HepG2 (cell line): Measurements from ENCODE around the gene ZNF581. TPM values are rescaled to one million over a fixed set of nuclear protein-coding genes. Genes with fewer than 3 reads are reported as not detected.

Source experiments
- ATAC-seq: fragments of 200-7000 bp; cut with Tn5 transposase; 3 replicates; pipeline ENCODE4 v1.9.1; 2020; ENCODE audit warnings: mild to moderate bottlenecking, moderate library complexity
- BruUV-seq: library from RNA; stranded (reverse); fragments of 400-500 nt; replicated peaks from 2 replicates; lab custom pipeline; 2021; lab: Mats Ljungman, UMichigan
- CTCF ChIA-PET: fragments of 300-600 bp; formaldehyde crosslinking; extraction: SDS; loops from one replicate; lab custom pipeline; 2021; ENCODE audit warnings: low total read pairs, inconsistent platforms, low intra/inter-chr PET ratio; lab: Yijun Ruan, JAX
- POLR2A ChIA-PET: fragments of 350-600 bp; sonication (Branson Sonifier 250); formaldehyde crosslinking; loops from one replicate; lab custom pipeline; 2020; ENCODE audit warnings: antibody characterized with exemption, inconsistent platforms; lab: Yijun Ruan, JAX
- DNase-seq: peaks from one replicate; pipeline ENCODE4 v3.0.0-alpha.2; 2015; ENCODE audit warnings: low spot score
- FAIRE-seq: peaks from 3 replicates; lab custom pipeline; 2011; peaks lifted over from hg19 to GRCh38; lab: Jason Lieb, UNC
- H2AFZ ChIP-seq: one replicate; pipeline ENCODE4 v1.6.1; 2011; ENCODE audit warnings: low read length, inconsistent platforms
- H3K27ac ChIP-seq: fragments of 300-600 bp; 3 replicates; pipeline ENCODE4 v1.8.0; 2011; ENCODE audit warnings: mixed run types, mild to moderate bottlenecking, mixed read lengths, low read length, inconsistent platforms; ENCODE audit not compliant: insufficient read depth; ENCODE audit errors: extremely low read length
- H3K27me3 ChIP-seq, 2 experiments: fragments of 200-600 bp in 1 of 2; 2 replicates in 1 of 2; 3 replicates in 1 of 2; pipeline versions ENCODE4 v1.6.0 to v1.8.0; 2011; ENCODE audit warnings: low read length in 2 of 2, mild to moderate bottlenecking in 2 of 2, moderate library complexity in 2 of 2, inconsistent platforms in 1 of 2; ENCODE audit not compliant: insufficient read depth in 2 of 2, control insufficient read depth in 1 of 2
- H3K36me3 ChIP-seq, 2 experiments: fragments of 200-600 bp in 1 of 2; replicated peaks in 1 of 2; 2 replicates in 1 of 2; 3 replicates in 1 of 2; pipeline versions ENCODE4 v1.5.1 to v1.8.0; 2011; ENCODE audit warnings: low read length in 2 of 2, inconsistent platforms in 1 of 2; ENCODE audit not compliant: insufficient read depth in 2 of 2, control insufficient read depth in 1 of 2
- H3K4me1 ChIP-seq: 2 replicates; pipeline ENCODE4 v1.5.1; 2012; ENCODE audit warnings: low read length, inconsistent platforms; ENCODE audit not compliant: insufficient read depth
- H3K4me2 ChIP-seq: 2 replicates; pipeline ENCODE4 v1.6.0; 2011; ENCODE audit warnings: low read depth, low read length, inconsistent platforms
- H3K4me3 ChIP-seq, 3 experiments: fragments of 200-600 bp in 1 of 3; sonication (generic), shearing (Covaris generic) in 1 of 3; replicated peaks in 1 of 3; 2 replicates each; pipeline ENCODE4 v1.5.1; 2011 to 2016; ENCODE audit warnings: low read length in 3 of 3, inconsistent platforms in 2 of 3, low read depth in 2 of 3, mild to moderate bottlenecking in 2 of 3, control low read depth in 1 of 3, mixed read lengths in 1 of 3; ENCODE audit not compliant: insufficient read depth in 1 of 3
- H3K79me2 ChIP-seq: one replicate; pipeline ENCODE4 v1.6.1; 2011; ENCODE audit warnings: low read length, inconsistent platforms; ENCODE audit not compliant: insufficient read depth
- H3K9ac ChIP-seq: 2 replicates; pipeline ENCODE4 v1.6.0; 2011; ENCODE audit warnings: mild to moderate bottlenecking, low read depth, low read length, inconsistent platforms; ENCODE audit not compliant: insufficient read depth
- H3K9me3 ChIP-seq: 2 replicates; pipeline ENCODE4 v1.5.1; 2012; ENCODE audit warnings: mild to moderate bottlenecking, low read length
- H4K20me1 ChIP-seq: 2 replicates; pipeline ENCODE4 v1.6.0; 2011; ENCODE audit warnings: inconsistent platforms, mild to moderate bottlenecking, low read length, moderate library complexity; ENCODE audit not compliant: insufficient read depth
- FLYWCH1 ChIP-seq: sonication (generic); formaldehyde crosslinking; IDR thresholded peaks from 2 replicates; pipeline ENCODE4 v1.8.1; 2023; ENCODE audit warnings: mild to moderate bottlenecking, missing genetic modification reagents
- KDM4B ChIP-seq: sonication (generic); formaldehyde crosslinking; IDR thresholded peaks from 2 replicates; pipeline ENCODE4 v1.4.0; 2020; ENCODE audit warnings: missing genetic modification reagents
- MEF2D ChIP-seq: sonication (generic); formaldehyde crosslinking; IDR thresholded peaks from 2 replicates; pipeline ENCODE4 v1.5.1; 2020; ENCODE audit warnings: mild to moderate bottlenecking, missing genetic modification reagents
- ZNF33A ChIP-seq: sonication (generic); formaldehyde crosslinking; IDR thresholded peaks from 2 replicates; pipeline ENCODE4 v1.5.1; 2020; ENCODE audit warnings: missing genetic modification reagents, mild to moderate bottlenecking, moderate library complexity, borderline replicate concordance
- WGBS: methylation state at CpG from one replicate; pipeline ENCODE4 v1.1.6; 2017; ENCODE audit warnings: low lambda C conversion rate; 5-methylcytosine and 5-hydroxymethylcytosine counted together
- in situ Hi-C: cut with HindIII; loops from 2 replicates; pipeline ENCODE4 v1.10.0; 2017; ENCODE audit warnings: low pct_unique_long_range_greater_than_20kb; ENCODE audit not compliant: extremely low pct_ligation_motif_present
- intact Hi-C: fragments of 100-400 bp; cut with micrococcal nuclease; formaldehyde crosslinking; loops from one replicate; pipeline ENCODE4 v1.10.0; 2022; ENCODE audit not compliant: unreplicated experiment
- polyA plus RNA-seq, 8 experiments: library from polyadenylated mRNA; depleted of rRNA in 3 of 8; stranded (reverse) in 7 of 8; unstranded in 1 of 8; fragments of >200 nt; fragmentation: Illumina TruSeq in 4 of 8; extraction: Trizol in 4 of 8; gene quantifications; 2 replicates each; pipeline versions ENCODE4 v1.2.1 to v1.2.3, GENCODE V29; 2011 to 2016; ENCODE audit warnings: low read depth in 4 of 8, missing spikeins in 1 of 8, mixed read lengths in 1 of 8; ENCODE audit not compliant: insufficient read depth in 1 of 8
- total RNA-seq, 5 experiments: library from RNA; depleted of rRNA; stranded (reverse); fragments of >200 nt; fragmentation: Illumina TruSeq; extraction: Trizol; gene quantifications; 2 replicates each; pipeline ENCODE4 v1.2.3, GENCODE V29; 2016; ENCODE audit warnings: low read depth in 1 of 5
- TF ChIP-seq, protein P1 (sequence below): sonication (generic); formaldehyde crosslinking; IDR thresholded peaks from 2 replicates; pipeline ENCODE4 v1.4.0; 2020; ENCODE audit warnings: mild to moderate bottlenecking, missing genetic modification reagents
- TF ChIP-seq, protein P2 (sequence below): IDR thresholded peaks from 2 replicates; pipeline ENCODE4 v1.6.1; 2016; ENCODE audit warnings: mild to moderate bottlenecking, missing biosample characterization, missing genetic modification reagents
- TF ChIP-seq, protein P3 (sequence below): sonication (generic); formaldehyde crosslinking; IDR thresholded peaks from 2 replicates; pipeline ENCODE4 v1.8.0; 2022; ENCODE audit warnings: mild to moderate bottlenecking, missing genetic modification reagents, borderline replicate concordance

The ZNF581 gene
- total and polyA plus RNA-seq, 2 of the 13 experiments (the other 11 are each of a cell fraction or from before 2014, with no cell fraction given) = 19.6 to 49.5 TPM

DNA sequence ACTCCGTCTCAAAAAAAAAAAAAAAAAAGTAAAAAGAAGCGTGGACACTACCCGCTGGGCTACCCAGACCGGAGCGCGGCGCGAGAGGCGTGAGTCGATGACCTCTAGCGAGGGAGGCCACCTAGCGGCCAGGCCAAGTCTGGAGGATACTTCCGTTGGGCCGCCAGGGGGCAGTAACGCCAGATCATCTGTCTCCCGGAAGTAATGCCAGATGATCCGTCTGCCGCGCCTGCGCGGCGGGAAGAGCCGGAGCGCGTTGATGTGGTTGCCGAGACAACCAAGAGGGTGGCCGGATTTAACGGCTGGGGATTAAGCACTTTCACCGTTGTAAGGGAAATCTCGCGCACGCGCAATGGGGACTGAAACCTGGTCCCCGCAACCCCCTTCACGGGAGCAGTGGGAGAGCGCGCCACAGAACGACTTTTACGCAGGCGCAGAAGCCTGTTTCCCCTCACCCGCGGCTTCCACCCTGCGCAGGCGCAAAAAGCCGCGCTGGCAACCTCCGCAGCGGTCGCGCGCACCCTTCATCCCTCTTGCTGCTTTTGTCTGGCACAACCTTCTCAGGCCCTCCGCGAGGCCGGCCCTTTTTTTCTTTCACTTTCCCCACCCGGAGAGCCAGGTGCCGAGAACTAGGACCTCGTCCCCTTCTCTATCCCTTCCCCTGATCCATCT lies 10.3 kb downstream of the ZNF581 start (continued):
- TF ChIP-seq FLYWCH1 (CRISPR knock-in tag) (no peak), KDM4B (CRISPR knock-in tag) (peak; percentile 69; the same call in 1 of the 2 replicates), ZNF33A (no peak)

DNA sequence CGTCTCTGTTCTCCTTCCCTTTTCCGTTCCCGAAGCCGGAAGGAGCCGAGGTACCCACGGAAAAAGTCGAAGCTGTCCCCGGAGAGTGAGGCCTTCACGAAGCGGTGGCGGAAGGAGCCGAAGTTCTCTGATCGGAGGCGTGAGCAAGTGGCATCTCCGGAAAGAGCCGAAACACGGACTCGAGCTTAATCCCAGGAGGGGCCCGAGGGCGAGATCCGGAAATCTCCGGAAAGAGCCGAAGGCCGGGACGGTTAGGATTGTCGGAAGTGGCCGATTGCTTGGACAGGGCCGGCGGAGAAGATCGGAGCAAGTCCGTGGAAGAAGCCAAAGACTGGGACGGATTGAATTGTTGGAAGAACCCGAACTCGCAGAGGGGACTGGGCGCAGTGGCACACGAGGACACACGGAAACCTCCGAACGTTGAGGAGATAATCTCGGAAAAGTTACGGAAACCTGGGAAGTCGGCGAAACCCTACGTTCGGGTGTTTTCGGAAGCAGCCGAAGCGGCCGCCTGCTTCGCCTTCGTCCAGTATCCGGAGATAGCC lies 10.9 kb downstream of the ZNF581 start:
- Histone ChIP-seq H3K9me3 (no peaks in the 10 kb centered on the region), H4K20me1 (peaks cover 40% of the 10 kb centered on the region), H3K27me3 (no peaks in the 10 kb centered on the region; a peak in 1 of 5 replicates), H3K4me3 (peak overlapping the region; percentile 85 to 99 (median 97)), H2AFZ (peak overlapping the region; percentile 84), H3K4me2 (peak overlapping the region; percentile 91), H3K79me2 (peaks cover 42% of the 10 kb centered on the region), H3K9ac (peak overlapping the region; percentile 99), H3K36me3 (peaks cover 2 to 4% of the 10 kb centered on the region in 2 experiments), H3K27ac (peak overlapping the region; percentile 99), H3K4me1 (peaks cover 26% of the 10 kb centered on the region)
- CTCF ChIA-PET = interaction anchor here (0.7 to 2.3 kb wide), 4 partner anchors 9 to 22 kb away, joined by 3 to 21 read pairs (median 6); no protein-coding TSS in a partner anchor
- under 1% methylated on average over 40 of the region's 52 CpGs for WGBS
- DNase-seq = peak; percentile 99
- peak; percentile 97 for FAIRE-seq
- in situ Hi-C loops = no loop called here
- peak; percentile 85 for ATAC-seq
- no TSS peak for BruUV-seq
- intact Hi-C loops = no loop called here
- POLR2A ChIA-PET = interaction anchor here (0.7 to 2.1 kb wide), 27 partner anchors 10 to 1465 kb away, joined by 3 to 27 read pairs (median 5); partner anchors contain the start of genes EPN1, FIZ1, HSPBP1 and ISOC2
- TF ChIP-seq, protein P1, sequence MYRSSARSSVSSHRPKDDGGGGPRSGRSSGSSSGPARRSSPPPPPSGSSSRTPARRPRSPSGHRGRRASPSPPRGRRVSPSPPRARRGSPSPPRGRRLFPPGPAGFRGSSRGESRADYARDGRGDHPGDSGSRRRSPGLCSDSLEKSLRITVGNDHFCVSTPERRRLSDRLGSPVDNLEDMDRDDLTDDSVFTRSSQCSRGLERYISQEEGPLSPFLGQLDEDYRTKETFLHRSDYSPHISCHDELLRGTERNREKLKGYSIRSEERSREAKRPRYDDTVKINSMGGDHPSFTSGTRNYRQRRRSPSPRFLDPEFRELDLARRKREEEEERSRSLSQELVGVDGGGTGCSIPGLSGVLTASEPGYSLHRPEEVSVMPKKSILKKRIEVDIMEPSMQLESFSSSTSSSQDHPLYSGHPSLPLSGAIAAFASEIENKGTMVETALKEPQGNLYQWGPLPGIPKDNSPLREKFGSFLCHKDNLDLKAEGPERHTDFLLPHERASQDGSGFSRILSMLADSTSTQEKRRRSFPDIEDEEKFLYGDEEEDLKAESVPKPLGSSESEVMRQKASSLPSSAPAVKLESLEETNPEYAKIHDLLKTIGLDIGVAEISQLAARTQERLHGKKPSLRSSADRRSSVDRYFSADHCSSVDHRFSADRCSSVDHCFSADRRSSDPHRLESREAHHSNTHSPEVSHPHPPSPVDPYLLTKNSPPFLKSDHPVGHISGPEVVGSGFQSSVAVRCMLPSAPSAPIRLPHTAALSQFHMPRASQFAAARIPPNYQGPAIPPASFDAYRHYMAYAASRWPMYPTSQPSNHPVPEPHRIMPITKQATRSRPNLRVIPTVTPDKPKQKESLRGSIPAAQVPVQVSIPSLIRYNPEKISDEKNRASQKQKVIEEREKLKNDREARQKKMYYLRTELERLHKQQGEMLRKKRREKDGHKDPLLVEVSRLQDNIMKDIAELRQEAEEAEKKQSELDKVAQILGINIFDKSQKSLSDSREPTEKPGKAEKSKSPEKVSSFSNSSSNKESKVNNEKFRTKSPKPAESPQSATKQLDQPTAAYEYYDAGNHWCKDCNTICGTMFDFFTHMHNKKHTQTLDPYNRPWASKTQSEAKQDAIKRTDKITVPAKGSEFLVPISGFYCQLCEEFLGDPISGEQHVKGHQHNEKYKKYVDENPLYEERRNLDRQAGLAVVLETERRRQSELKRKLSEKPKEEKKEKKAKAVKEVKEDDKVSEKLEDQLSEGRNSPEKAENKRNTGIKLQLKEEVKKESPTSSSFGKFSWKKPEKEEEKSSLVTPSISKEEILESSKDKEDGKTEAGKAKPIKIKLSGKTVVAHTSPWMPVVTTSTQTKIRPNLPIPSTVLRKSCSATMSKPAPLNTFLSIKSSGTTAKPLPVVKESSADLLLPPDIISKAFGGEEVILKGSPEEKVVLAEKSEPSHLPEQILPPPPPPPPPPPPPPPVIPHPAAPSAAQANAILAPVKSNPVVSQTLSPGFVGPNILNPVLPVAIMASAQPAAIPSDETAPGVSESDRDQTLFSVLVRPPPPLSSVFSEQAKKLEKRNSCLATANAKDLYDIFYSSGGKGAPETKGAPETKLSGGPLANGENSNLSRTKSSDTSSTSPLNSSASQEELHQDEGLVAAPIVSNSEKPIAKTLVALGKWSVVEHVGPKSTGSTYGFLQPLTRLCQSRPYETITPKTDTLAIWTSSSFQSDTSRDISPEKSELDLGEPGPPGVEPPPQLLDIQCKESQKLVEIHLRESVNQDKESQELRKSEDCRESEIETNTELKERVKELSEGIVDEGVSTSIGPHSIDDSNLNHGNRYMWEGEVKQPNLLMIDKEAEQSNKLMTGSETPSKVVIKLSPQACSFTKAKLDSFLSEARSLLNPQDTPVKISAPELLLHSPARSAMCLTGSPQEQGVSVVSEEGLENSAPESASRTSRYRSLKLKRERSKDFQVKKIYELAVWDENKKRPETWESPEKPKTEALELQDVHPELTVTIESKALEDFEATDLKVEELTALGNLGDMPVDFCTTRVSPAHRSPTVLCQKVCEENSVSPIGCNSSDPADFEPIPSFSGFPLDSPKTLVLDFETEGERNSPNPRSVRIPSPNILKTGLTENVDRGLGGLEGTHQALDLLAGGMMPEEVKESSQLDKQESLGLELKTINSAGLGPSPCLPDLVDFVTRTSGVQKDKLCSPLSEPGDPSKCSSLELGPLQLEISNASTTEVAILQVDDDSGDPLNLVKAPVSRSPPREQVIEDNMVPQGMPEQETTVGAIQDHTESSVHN (CRISPR knock-in tag) = no peak
- TF ChIP-seq, protein P2, sequence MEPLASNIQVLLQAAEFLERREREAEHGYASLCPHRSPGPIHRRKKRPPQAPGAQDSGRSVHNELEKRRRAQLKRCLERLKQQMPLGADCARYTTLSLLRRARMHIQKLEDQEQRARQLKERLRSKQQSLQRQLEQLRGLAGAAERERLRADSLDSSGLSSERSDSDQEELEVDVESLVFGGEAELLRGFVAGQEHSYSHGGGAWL (CRISPR knock-in tag) = peak; percentile 7; the same call in 1 of the 2 replicates
- peak; percentile 5; the same call in 1 of the 2 replicates for TF ChIP-seq MEF2D (CRISPR knock-in tag)
- TF ChIP-seq, protein P3, sequence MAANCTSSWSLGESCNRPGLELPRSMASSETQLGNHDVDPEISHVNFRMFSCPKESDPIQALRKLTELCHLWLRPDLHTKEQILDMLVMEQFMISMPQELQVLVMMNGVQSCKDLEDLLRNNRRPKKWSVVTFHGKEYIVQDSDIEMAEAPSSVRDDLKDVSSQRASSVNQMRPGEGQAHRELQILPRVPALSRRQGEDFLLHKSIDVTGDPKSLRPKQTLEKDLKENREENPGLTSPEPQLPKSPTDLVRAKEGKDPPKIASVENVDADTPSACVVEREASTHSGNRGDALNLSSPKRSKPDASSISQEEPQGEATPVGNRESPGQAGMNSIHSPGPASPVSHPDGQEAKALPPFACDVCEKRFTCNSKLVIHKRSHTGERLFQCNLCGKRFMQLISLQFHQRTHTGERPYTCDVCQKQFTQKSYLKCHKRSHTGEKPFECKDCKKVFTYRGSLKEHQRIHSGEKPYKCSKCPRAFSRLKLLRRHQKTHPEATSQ (CRISPR knock-in tag) = no peak
